ENCODE data around the gene ARHGAP27. TPM values are rescaled to one million over a fixed set of nuclear protein-coding genes. Genes with fewer than 3 reads are reported as not detected.

ARHGAP27 gene
- total RNA-seq, 1 experiment from 2014 or later: 61.4 TPM

GRCh38 chr17:45405250-45406086 is 27.2 kb downstream of the ARHGAP27 start:
- CTCF ChIA-PET: no interaction called here
- Histone ChIP-seq H3K36me3 (ENCODE audit: low read depth) (peaks cover 42% of the 10 kb centered on the region), H3K27me3 (ENCODE audit: insufficient read depth, low read depth) (no peaks in the 10 kb centered on the region), H3K4me1 (replicated peaks; ENCODE audit: insufficient read depth) (no peaks in the 10 kb centered on the region), H3K4me2 (no peak overlapping the region), H3K27ac (no peak overlapping the region), H3K4me3 (no peak overlapping the region), H3F3A (ENCODE audit: insufficient read depth, low read depth) (peaks cover 33% of the 10 kb centered on the region; the same call in 1 of the 2 replicates), H2AFZ (no peak overlapping the region), H3K9me3 (ENCODE audit: insufficient read depth, low read depth) (no peaks in the 10 kb centered on the region), H3K9me2 (ENCODE audit: insufficient read depth) (no peaks in the 10 kb centered on the region), H4K20me1 (ENCODE audit: insufficient read depth) (peaks cover 60% of the 10 kb centered on the region), H3K79me2 (ENCODE audit: low read depth) (peaks cover 32% of the 10 kb centered on the region)
- intact Hi-C loops (cut with micrococcal nuclease; ENCODE audit: unreplicated experiment): no loop called here
- no peak for TF ChIP-seq CTCF (conservative IDR thresholded peaks at IDR 0.05)
- TF ChIP-seq EZH2 (IDR thresholded peaks at IDR 0.05; ENCODE audit: low read depth): no peak
- BruUV-seq (replicated peaks): no TSS peak
- no peak for DNase-seq
- POLR2A ChIA-PET (ENCODE audit: unreplicated experiment): no interaction called here

- H3K9me3 ChIP-seq (ENCODE audit: insufficient read depth, low read depth): no peaks in the 10 kb centered on the region
- BruUV-seq (replicated peaks): no TSS peak
- H3K27me3 ChIP-seq (ENCODE audit: insufficient read depth, low read depth): no peaks in the 10 kb centered on the region
- peaks cover 54% of the 10 kb centered on the region for H4K20me1 ChIP-seq (ENCODE audit: insufficient read depth)
- CTCF ChIA-PET: no interaction called here
- peaks cover 43% of the 10 kb centered on the region for H3K36me3 ChIP-seq (ENCODE audit: low read depth)
- peaks cover 28% of the 10 kb centered on the region for H3K79me2 ChIP-seq (ENCODE audit: low read depth)
- peaks cover 38% of the 10 kb centered on the region; the same call in 1 of the 2 replicates for H3F3A ChIP-seq (ENCODE audit: insufficient read depth, low read depth)
- TF ChIP-seq CTCF (conservative IDR thresholded peaks at IDR 0.05): no peak
- TF ChIP-seq EZH2 (IDR thresholded peaks at IDR 0.05; ENCODE audit: low read depth): no peak
- H3K27ac ChIP-seq: no peak overlapping the region
- no peak for DNase-seq
- no peak overlapping the region for H2AFZ ChIP-seq
- POLR2A ChIA-PET (ENCODE audit: unreplicated experiment): no interaction called here
- intact Hi-C loops (cut with micrococcal nuclease; ENCODE audit: unreplicated experiment): no loop called here
- H3K9me2 ChIP-seq (ENCODE audit: insufficient read depth): no peaks in the 10 kb centered on the region
- H3K4me2 ChIP-seq: no peak overlapping the region
- H3K4me3 ChIP-seq: no peak overlapping the region
- H3K4me1 ChIP-seq (replicated peaks; ENCODE audit: insufficient read depth): no peaks in the 10 kb centered on the region
These were observed 27.8 kb downstream of the ARHGAP27 start for GRCh38 chr17:45404870-45405249.

GRCh38 chr17:45403906-45404490 is 28.7 kb downstream of the ARHGAP27 start:
- no peaks in the 10 kb centered on the region for H3K27me3 ChIP-seq (ENCODE audit: insufficient read depth, low read depth)
- no peak overlapping the region for H3K4me2 ChIP-seq
- H3K27ac ChIP-seq: no peak overlapping the region
- H3K4me1 ChIP-seq (replicated peaks; ENCODE audit: insufficient read depth): no peaks in the 10 kb centered on the region
- peaks cover 20% of the 10 kb centered on the region for H3K79me2 ChIP-seq (ENCODE audit: low read depth)
- BruUV-seq (replicated peaks): no TSS peak
- no peaks in the 10 kb centered on the region for H3K9me2 ChIP-seq (ENCODE audit: insufficient read depth)
- CTCF ChIA-PET: no interaction called here
- no peak for DNase-seq
- H3K4me3 ChIP-seq: no peak overlapping the region
- POLR2A ChIA-PET (ENCODE audit: unreplicated experiment): no interaction called here
- no peak overlapping the region for H2AFZ ChIP-seq
- H3K9me3 ChIP-seq (ENCODE audit: insufficient read depth, low read depth): no peaks in the 10 kb centered on the region
- H4K20me1 ChIP-seq (ENCODE audit: insufficient read depth): peaks cover 48% of the 10 kb centered on the region
- intact Hi-C loops (cut with micrococcal nuclease; ENCODE audit: unreplicated experiment): no loop called here
- peaks cover 44% of the 10 kb centered on the region; the same call in 1 of the 2 replicates for H3F3A ChIP-seq (ENCODE audit: insufficient read depth, low read depth)
- TF ChIP-seq CTCF (conservative IDR thresholded peaks at IDR 0.05) (no peak), EZH2 (IDR thresholded peaks at IDR 0.05; ENCODE audit: low read depth) (no peak)
- H3K36me3 ChIP-seq (ENCODE audit: low read depth): peaks cover 48% of the 10 kb centered on the region

All from PC-9 (cell line).